Right cardiac atrium (tissue), 5 donors: ENCODE measurements around the gene XKR7. TPM values are rescaled to one million over a fixed set of nuclear protein-coding genes. Genes with fewer than 3 reads are reported as not detected.
"Not testable (repeated sequence)": the region's sequence is repeated elsewhere in the genome, so short reads cannot be mapped to it uniquely, and the experiment has no call there.

Source experiments
- ATAC-seq, 2 donors: fragments of 200-7000 bp; cut with Tn5 transposase; one replicate each; pipeline versions ENCODE4 v1.8.0 to v1.9.1; 2020; ENCODE audit warnings: moderate library complexity in 2 of 2, mild to moderate bottlenecking in 1 of 2
- DNase-seq, 3 donors: peaks; one replicate each; pipeline ENCODE4 v3.0.0-alpha.2; 2020
- H3K27ac ChIP-seq: one replicate; pipeline ENCODE4 v1.5.1; 2013; ENCODE audit warnings: mild to moderate bottlenecking, low read length, control low read depth, moderate library complexity
- H3K27me3 ChIP-seq: one replicate; pipeline ENCODE4 v1.6.1; 2013; ENCODE audit not compliant: control insufficient read depth, insufficient read depth
- H3K4me1 ChIP-seq: one replicate; pipeline ENCODE4 v1.6.1; 2013; ENCODE audit warnings: low read length; ENCODE audit not compliant: control insufficient read depth, insufficient read depth
- H3K4me3 ChIP-seq: one replicate; pipeline ENCODE4 v1.5.1; 2013; ENCODE audit warnings: low read length, control low read depth
- H3K9me3 ChIP-seq: one replicate; pipeline ENCODE4 v1.6.1; 2013; ENCODE audit warnings: low read length; ENCODE audit not compliant: control insufficient read depth
- WGBS: extraction: QIAGEN DNeasy Blood & Tissue Kit; methylation state at CpG from one replicate; pipeline ENCODE4 v1.1.7; 2013; 5-methylcytosine and 5-hydroxymethylcytosine counted together
- intact Hi-C, 4 donors: fragments of 100-400 bp; cut with DNase I; formaldehyde crosslinking; loops; one replicate each; pipeline versions ENCODE4 v1.11.0 to v1.14.0; 2022 to 2023
- polyA plus RNA-seq: library from polyadenylated mRNA; stranded (reverse); fragments of 200-250 nt; gene quantifications from one replicate; pipeline ENCODE4 v1.2.3, GENCODE V29; 2013
- total RNA-seq, 4 donors: library from RNA; stranded (reverse); fragmentation: NEBNext Ultra II Directional; extraction: Animal tissue kit (Norgen Biotek cat#: 25700); gene quantifications; one replicate each; pipeline ENCODE4 v1.2.1, GENCODE V29; 2021
- donor health status: healthy with polysubstance abuse.
- donor health status: DM: no; HTN: yes; CAD: no.
- donor health status: DM: no; HTN: no; CAD: no.
- donor health status: DM: no; HTN: yes; CAD: no; lungs with severe emphysema.
- donor health status: DM: yes; HTN: yes; CAD: no.

XKR7 gene
- total and polyA plus RNA-seq, 5 donors: under 0.01 TPM; not detected in 4

GRCh38 chr20:31926493-31926892 is 41.5 kb upstream of the XKR7 start:
- intact Hi-C loops: no loop called here
- no peak overlapping the region for H3K4me3 ChIP-seq
- H3K27me3 ChIP-seq: no peaks in the 10 kb centered on the region
- no peaks in the 10 kb centered on the region for H3K4me1 ChIP-seq
- H3K27ac ChIP-seq: no peak overlapping the region
- no peaks in the 10 kb centered on the region for H3K9me3 ChIP-seq
- WGBS: 88% methylated on average over 2 of the region's 2 CpGs
- ATAC-seq (no peak), DNase-seq (no peak)

- intact Hi-C loops: no loop called here
- no peak for DNase-seq
- no peak for ATAC-seq
- Histone ChIP-seq H3K4me1 (no peaks in the 10 kb centered on the region), H3K27ac (no peak overlapping the region), H3K4me3 (no peak overlapping the region), H3K27me3 (no peaks in the 10 kb centered on the region), H3K9me3 (no peaks in the 10 kb centered on the region)
- WGBS: 82% methylated on average over 8 of the region's 8 CpGs
These were observed 40.3 kb upstream of the XKR7 start for GRCh38 chr20:31927627-31928159.

- intact Hi-C loops: not testable (repeated sequence)
- WGBS: 74% methylated on average over 4 of the region's 4 CpGs
These were observed 38.3 kb upstream of the XKR7 start for GRCh38 chr20:31929631-31930030.

GRCh38 chr20:31930779-31931178 is 37.2 kb upstream of the XKR7 start:
- H3K27ac ChIP-seq: no peak overlapping the region
- H3K4me1 ChIP-seq: no peaks in the 10 kb centered on the region
- H3K27me3 ChIP-seq: no peaks in the 10 kb centered on the region
- no peaks in the 10 kb centered on the region for H3K9me3 ChIP-seq
- no peak for ATAC-seq
- intact Hi-C loops: no loop called here
- no peak overlapping the region for H3K4me3 ChIP-seq
- no peak for DNase-seq
- WGBS: 27% methylated on average over 5 of the region's 5 CpGs

More at GRCh38 chr20:31929631-31930030, 38.3 kb upstream of the XKR7 start:
- H3K27ac ChIP-seq, ATAC-seq, H3K27me3 ChIP-seq, DNase-seq, H3K9me3 ChIP-seq, H3K4me3 ChIP-seq, H3K4me1 ChIP-seq: not testable (repeated sequence)

- DNase-seq: no peak
- Histone ChIP-seq H3K4me3 (no peak overlapping the region), H3K4me1 (no peaks in the 10 kb centered on the region), H3K27ac (no peak overlapping the region), H3K9me3 (no peaks in the 10 kb centered on the region), H3K27me3 (no peaks in the 10 kb centered on the region)
- intact Hi-C loops: no loop called here
- no peak for ATAC-seq
- 85% methylated on average over 10 of the region's 10 CpGs for WGBS
These were observed 34.3 kb upstream of the XKR7 start for GRCh38 chr20:31933698-31934097.

- H3K9me3 ChIP-seq: no peaks in the 10 kb centered on the region
- intact Hi-C loops: no loop called here
- H3K27ac ChIP-seq: no peak overlapping the region
- no peaks in the 10 kb centered on the region for H3K4me1 ChIP-seq
- WGBS: 86% methylated on average over 14 of the region's 14 CpGs
- ATAC-seq (no peak), DNase-seq (no peak)
- H3K27me3 ChIP-seq: no peaks in the 10 kb centered on the region
- H3K4me3 ChIP-seq: no peak overlapping the region
These were observed 33.5 kb upstream of the XKR7 start for GRCh38 chr20:31934491-31934890.

- H3K27ac ChIP-seq: no peak overlapping the region
- 66% methylated on average over 8 of the region's 8 CpGs for WGBS
- ATAC-seq: peak in 1 of 2 donors; percentile 22
These were observed 32.8 kb upstream of the XKR7 start for GRCh38 chr20:31934968-31935764.

GRCh38 chr20:31936420-31936819 is 31.5 kb upstream of the XKR7 start:
- no peaks in the 10 kb centered on the region for H3K4me1 ChIP-seq
- intact Hi-C loops: no loop called here

More at GRCh38 chr20:31934968-31935764, 32.8 kb upstream of the XKR7 start:
- no peaks in the 10 kb centered on the region for H3K9me3 ChIP-seq
- intact Hi-C loops: no loop called here
- no peaks in the 10 kb centered on the region for H3K4me1 ChIP-seq
- no peak overlapping the region for H3K4me3 ChIP-seq
- no peak for DNase-seq
- no peaks in the 10 kb centered on the region for H3K27me3 ChIP-seq

GRCh38 chr20:31937820-31938219 is 30.1 kb upstream of the XKR7 start:
- no peak overlapping the region for H3K4me3 ChIP-seq
- no peaks in the 10 kb centered on the region for H3K27me3 ChIP-seq
- intact Hi-C loops: no loop called here
- 78% methylated on average over 1 of the region's 1 CpG for WGBS
- no peak overlapping the region for H3K27ac ChIP-seq
- no peaks in the 10 kb centered on the region for H3K9me3 ChIP-seq
- ATAC-seq (no peak), DNase-seq (no peak)
- no peaks in the 10 kb centered on the region for H3K4me1 ChIP-seq

More at GRCh38 chr20:31936420-31936819, 31.5 kb upstream of the XKR7 start:
- no peak overlapping the region for H3K27ac ChIP-seq
- 65% methylated on average over 4 of the region's 4 CpGs for WGBS
- DNase-seq (no peak), ATAC-seq (no peak)
- no peaks in the 10 kb centered on the region for H3K9me3 ChIP-seq
- no peak overlapping the region for H3K4me3 ChIP-seq
- H3K27me3 ChIP-seq: no peaks in the 10 kb centered on the region

- intact Hi-C loops: no loop called here
- no peaks in the 10 kb centered on the region for H3K27me3 ChIP-seq
These were observed 28.3 kb upstream of the XKR7 start for GRCh38 chr20:31939661-31940060.

GRCh38 chr20:31943052-31943471 is 24.9 kb upstream of the XKR7 start:
- intact Hi-C loops: no loop called here

More at GRCh38 chr20:31939661-31940060, 28.3 kb upstream of the XKR7 start:
- ATAC-seq: no peak
- DNase-seq: no peak
- Histone ChIP-seq H3K27ac (no peak overlapping the region), H3K9me3 (no peaks in the 10 kb centered on the region), H3K4me1 (peaks cover 2% of the 10 kb centered on the region), H3K4me3 (no peak overlapping the region)
- WGBS: 92% methylated on average over 2 of the region's 2 CpGs

More at GRCh38 chr20:31943052-31943471, 24.9 kb upstream of the XKR7 start:
- Histone ChIP-seq H3K4me3 (no peak overlapping the region), H3K27ac (peak overlapping the region; percentile 25), H3K4me1 (peaks cover 2% of the 10 kb centered on the region), H3K9me3 (no peaks in the 10 kb centered on the region), H3K27me3 (no peaks in the 10 kb centered on the region)
- peak; percentile 57 to 81 for ATAC-seq
- WGBS: 42% methylated on average over 2 of the region's 2 CpGs
- DNase-seq: peak; percentile 65 to 87 (median 77)
